ENCODE measurements around the gene ZFYVE9. TPM values are rescaled to one million over a fixed set of nuclear protein-coding genes. Genes with fewer than 3 reads are reported as not detected.

ZFYVE9 gene
- total RNA-seq, 1 experiment from 2014 or later, result 18.0 TPM

GRCh38 chr1:52345252-52345651 is 203.4 kb downstream of the ZFYVE9 start:
- H3K36me3 ChIP-seq (replicated peaks; ENCODE audit: control insufficient read depth, insufficient read depth, low read length), result no peaks in the 10 kb centered on the region
- DNase-seq, result no peak
- H3K4me3 ChIP-seq (ENCODE audit: insufficient read depth, low read depth, low read length), result no peak overlapping the region
- no peaks in the 10 kb centered on the region for H3K27me3 ChIP-seq (ENCODE audit: control insufficient read depth, insufficient read depth, low read length)

- Histone ChIP-seq H3K27me3 (ENCODE audit: control insufficient read depth, insufficient read depth, low read length) (no peaks in the 10 kb centered on the region), H3K36me3 (replicated peaks; ENCODE audit: control insufficient read depth, insufficient read depth, low read length) (no peaks in the 10 kb centered on the region), H3K4me3 (ENCODE audit: insufficient read depth, low read depth, low read length) (no peak overlapping the region)
- DNase-seq, result no peak
Observed at GRCh38 chr1:52346653-52347052, 204.8 kb downstream of the ZFYVE9 start.

- Histone ChIP-seq H3K36me3 (replicated peaks; ENCODE audit: control insufficient read depth, insufficient read depth, low read length) (peaks cover 8% of the 10 kb centered on the region), H3K27me3 (ENCODE audit: control insufficient read depth, insufficient read depth, low read length) (no peaks in the 10 kb centered on the region), H3K4me3 (ENCODE audit: insufficient read depth, low read depth, low read length) (no peak overlapping the region)
- peak; percentile 70 for DNase-seq
Observed at GRCh38 chr1:52348704-52349300, 206.9 kb downstream of the ZFYVE9 start.

GRCh38 chr1:52352690-52353089 is 210.8 kb downstream of the ZFYVE9 start:
- Histone ChIP-seq H3K4me3 (ENCODE audit: insufficient read depth, low read depth, low read length) (no peak overlapping the region), H3K27me3 (ENCODE audit: control insufficient read depth, insufficient read depth, low read length) (no peaks in the 10 kb centered on the region), H3K36me3 (replicated peaks; ENCODE audit: control insufficient read depth, insufficient read depth, low read length) (peaks cover 41% of the 10 kb centered on the region)
- DNase-seq, result no peak

GRCh38 chr1:52355436-52355835 is 213.5 kb downstream of the ZFYVE9 start:
- DNase-seq, result peak; percentile 17
- Histone ChIP-seq H3K36me3 (replicated peaks; ENCODE audit: control insufficient read depth, insufficient read depth, low read length) (peaks cover 62% of the 10 kb centered on the region), H3K27me3 (ENCODE audit: control insufficient read depth, insufficient read depth, low read length) (no peaks in the 10 kb centered on the region), H3K4me3 (ENCODE audit: insufficient read depth, low read depth, low read length) (no peak overlapping the region)

GRCh38 chr1:52355847-52356505 is 214.1 kb downstream of the ZFYVE9 start:
- peak; percentile 19 for DNase-seq
- H3K27me3 ChIP-seq (ENCODE audit: control insufficient read depth, insufficient read depth, low read length), result no peaks in the 10 kb centered on the region
- H3K36me3 ChIP-seq (replicated peaks; ENCODE audit: control insufficient read depth, insufficient read depth, low read length), result peaks cover 65% of the 10 kb centered on the region
- no peak overlapping the region for H3K4me3 ChIP-seq (ENCODE audit: insufficient read depth, low read depth, low read length)

GRCh38 chr1:52356818-52357355 is 215.0 kb downstream of the ZFYVE9 start:
- H3K36me3 ChIP-seq (replicated peaks; ENCODE audit: control insufficient read depth, insufficient read depth, low read length), result peaks cover 71% of the 10 kb centered on the region
- peak; percentile 17 for DNase-seq
- H3K27me3 ChIP-seq (ENCODE audit: control insufficient read depth, insufficient read depth, low read length), result no peaks in the 10 kb centered on the region
- H3K4me3 ChIP-seq (ENCODE audit: insufficient read depth, low read depth, low read length), result no peak overlapping the region

- no peak for DNase-seq
- Histone ChIP-seq H3K4me3 (ENCODE audit: insufficient read depth, low read depth, low read length) (no peak overlapping the region), H3K27me3 (ENCODE audit: control insufficient read depth, insufficient read depth, low read length) (no peaks in the 10 kb centered on the region), H3K36me3 (replicated peaks; ENCODE audit: control insufficient read depth, insufficient read depth, low read length) (peaks cover 75% of the 10 kb centered on the region)
Observed at GRCh38 chr1:52357397-52357796, 215.5 kb downstream of the ZFYVE9 start.

GRCh38 chr1:52358851-52359497 is 217.1 kb downstream of the ZFYVE9 start:
- DNase-seq, result peak; percentile 26
- Histone ChIP-seq H3K4me3 (ENCODE audit: insufficient read depth, low read depth, low read length) (no peak overlapping the region), H3K36me3 (replicated peaks; ENCODE audit: control insufficient read depth, insufficient read depth, low read length) (peaks cover 67% of the 10 kb centered on the region), H3K27me3 (ENCODE audit: control insufficient read depth, insufficient read depth, low read length) (no peaks in the 10 kb centered on the region)

- H3K4me3 ChIP-seq (ENCODE audit: insufficient read depth, low read depth, low read length), result no peak overlapping the region
- H3K27me3 ChIP-seq (ENCODE audit: control insufficient read depth, insufficient read depth, low read length), result no peaks in the 10 kb centered on the region
- DNase-seq, result peak; percentile 68
- peaks cover 61% of the 10 kb centered on the region for H3K36me3 ChIP-seq (replicated peaks; ENCODE audit: control insufficient read depth, insufficient read depth, low read length)
Observed at GRCh38 chr1:52359676-52360594, 218.0 kb downstream of the ZFYVE9 start.

GRCh38 chr1:52360595-52360968 is 218.7 kb downstream of the ZFYVE9 start:
- DNase-seq, result no peak
- no peak overlapping the region for H3K4me3 ChIP-seq (ENCODE audit: insufficient read depth, low read depth, low read length)
- peaks cover 55% of the 10 kb centered on the region for H3K36me3 ChIP-seq (replicated peaks; ENCODE audit: control insufficient read depth, insufficient read depth, low read length)
- H3K27me3 ChIP-seq (ENCODE audit: control insufficient read depth, insufficient read depth, low read length), result no peaks in the 10 kb centered on the region

- peak; percentile 59 for DNase-seq
- no peaks in the 10 kb centered on the region; the same call in 1 of the 2 replicates for H3K27me3 ChIP-seq (ENCODE audit: control insufficient read depth, insufficient read depth, low read length)
- H3K36me3 ChIP-seq (replicated peaks; ENCODE audit: control insufficient read depth, insufficient read depth, low read length), result peaks cover 26% of the 10 kb centered on the region
- no peak overlapping the region for H3K4me3 ChIP-seq (ENCODE audit: insufficient read depth, low read depth, low read length)
Observed at GRCh38 chr1:52364235-52364839, 222.4 kb downstream of the ZFYVE9 start.

- no peaks in the 10 kb centered on the region; the same call in 1 of the 2 replicates for H3K27me3 ChIP-seq (ENCODE audit: control insufficient read depth, insufficient read depth, low read length)
- peaks cover 18% of the 10 kb centered on the region for H3K36me3 ChIP-seq (replicated peaks; ENCODE audit: control insufficient read depth, insufficient read depth, low read length)
- peak; percentile 72 for DNase-seq
- peak overlapping the region; percentile 99 for H3K4me3 ChIP-seq (ENCODE audit: insufficient read depth, low read depth, low read length)
Observed at GRCh38 chr1:52365071-52365745, 223.3 kb downstream of the ZFYVE9 start.

Data from H7 (cell line).